ENCODE measurements around the gene MYO5C. TPM values are rescaled to one million over a fixed set of nuclear protein-coding genes. Genes with fewer than 3 reads are reported as not detected.

Gene MYO5C
- polyA plus RNA-seq, 1 donor (not counting 4 experiments of a cell fraction or from before 2014, with no cell fraction given): 0.16 TPM

DNA sequence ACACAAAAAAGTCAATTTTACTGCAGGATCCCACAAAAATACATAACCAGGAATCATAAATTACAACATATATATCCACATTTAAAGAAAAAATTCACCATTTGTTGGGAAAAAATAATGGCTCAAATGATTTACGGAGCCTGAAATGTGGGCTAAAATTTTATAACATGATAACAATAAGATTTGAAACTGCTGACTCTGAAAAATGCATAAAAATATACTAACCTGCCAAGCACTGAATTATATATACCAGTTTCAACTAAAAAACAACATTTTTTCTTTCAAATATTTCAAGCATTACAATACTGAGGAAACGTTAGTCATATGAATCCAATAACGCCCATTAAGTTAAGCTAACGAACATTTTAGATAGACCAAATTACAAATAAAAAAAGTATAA lies 12.2 kb upstream of the MYO5C start:
- no peak overlapping the region for H2AFZ ChIP-seq (ENCODE audit: control insufficient read depth, low read length)
- H3K27ac ChIP-seq (ENCODE audit: control insufficient read depth, insufficient read depth, low read length): no peak overlapping the region
- TF ChIP-seq, protein P1, sequence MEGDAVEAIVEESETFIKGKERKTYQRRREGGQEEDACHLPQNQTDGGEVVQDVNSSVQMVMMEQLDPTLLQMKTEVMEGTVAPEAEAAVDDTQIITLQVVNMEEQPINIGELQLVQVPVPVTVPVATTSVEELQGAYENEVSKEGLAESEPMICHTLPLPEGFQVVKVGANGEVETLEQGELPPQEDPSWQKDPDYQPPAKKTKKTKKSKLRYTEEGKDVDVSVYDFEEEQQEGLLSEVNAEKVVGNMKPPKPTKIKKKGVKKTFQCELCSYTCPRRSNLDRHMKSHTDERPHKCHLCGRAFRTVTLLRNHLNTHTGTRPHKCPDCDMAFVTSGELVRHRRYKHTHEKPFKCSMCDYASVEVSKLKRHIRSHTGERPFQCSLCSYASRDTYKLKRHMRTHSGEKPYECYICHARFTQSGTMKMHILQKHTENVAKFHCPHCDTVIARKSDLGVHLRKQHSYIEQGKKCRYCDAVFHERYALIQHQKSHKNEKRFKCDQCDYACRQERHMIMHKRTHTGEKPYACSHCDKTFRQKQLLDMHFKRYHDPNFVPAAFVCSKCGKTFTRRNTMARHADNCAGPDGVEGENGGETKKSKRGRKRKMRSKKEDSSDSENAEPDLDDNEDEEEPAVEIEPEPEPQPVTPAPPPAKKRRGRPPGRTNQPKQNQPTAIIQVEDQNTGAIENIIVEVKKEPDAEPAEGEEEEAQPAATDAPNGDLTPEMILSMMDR (optimal IDR thresholded peaks at IDR 0.05 in 1 of 3, IDR thresholded peaks at IDR 0.05 in 1 of 3, conservative IDR thresholded peaks at IDR 0.05 in 1 of 3; ENCODE audit: extremely low read depth in 1 of 3, insufficient read depth in 2 of 3, low read length in 3 of 3): no peak
- TF ChIP-seq EZH2 (IDR thresholded peaks at IDR 0.05; ENCODE audit: low read length): no peak
- H3K9me3 ChIP-seq (ENCODE audit: control insufficient read depth, low read depth, low read length): no peaks in the 10 kb centered on the region
- H3K9me1 ChIP-seq (ENCODE audit: control insufficient read depth, extremely low read depth, insufficient read depth, low read length): no peaks in the 10 kb centered on the region
- no peak overlapping the region for H3K4me2 ChIP-seq (ENCODE audit: control insufficient read depth, extremely low read depth, insufficient read depth, low read depth, low read length)
- H4K20me1 ChIP-seq (ENCODE audit: control insufficient read depth, extremely low read depth, insufficient read depth, low read length): no peaks in the 10 kb centered on the region
- H3K36me3 ChIP-seq (ENCODE audit: control insufficient read depth in 2 of 2, extremely low read depth in 1 of 2, insufficient read depth in 2 of 2, low read length in 2 of 2): peaks cover 0 to 14% of the 10 kb centered on the region in 2 experiments
- DNase-seq (ENCODE audit: low read depth, low spot score): no peak
- no peaks in the 10 kb centered on the region for H3K79me2 ChIP-seq (ENCODE audit: control insufficient read depth, insufficient read depth, low read length)
- no peak overlapping the region for H3K9ac ChIP-seq (ENCODE audit: control insufficient read depth, extremely low read depth, insufficient read depth, low read length)
- H3K27me3 ChIP-seq (ENCODE audit: control insufficient read depth, extremely low read depth, insufficient read depth, low read length): no peaks in the 10 kb centered on the region
- H3K4me3 ChIP-seq (ENCODE audit: control insufficient read depth in 2 of 3, extremely low read depth in 1 of 3, insufficient read depth in 2 of 3, low read depth in 1 of 3, low read length in 3 of 3): no peak overlapping the region
- no peak for FAIRE-seq
- dilution Hi-C loops (cut with MboI; ENCODE audit: extremely low pct_ligation_motif_present, low sequenced_read_pairs): no loop called here
- peaks cover 3% of the 10 kb centered on the region for H3K4me1 ChIP-seq (ENCODE audit: control insufficient read depth, extremely low read depth, insufficient read depth, low read length)

DNA sequence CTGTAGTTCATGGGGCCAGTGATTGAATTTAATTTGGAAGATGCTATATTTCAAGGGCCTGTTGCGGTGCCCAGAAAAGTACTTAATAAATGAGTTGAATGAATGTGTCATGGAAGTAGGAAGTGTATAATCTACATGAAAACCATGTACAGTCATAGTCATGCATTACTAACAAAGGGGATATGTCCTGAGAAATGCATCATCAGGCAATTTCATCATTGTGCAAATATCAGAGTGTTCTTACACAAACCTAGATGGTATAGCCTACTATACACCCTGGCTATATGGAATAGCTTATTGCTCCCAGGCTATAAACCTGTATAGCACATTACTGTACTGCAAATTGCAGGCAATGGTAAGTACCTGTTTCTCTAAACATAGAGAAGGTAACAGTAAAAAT lies 10.7 kb upstream of the MYO5C start:
- Histone ChIP-seq H2AFZ (ENCODE audit: control insufficient read depth, low read length) (no peak overlapping the region), H3K4me2 (ENCODE audit: control insufficient read depth, extremely low read depth, insufficient read depth, low read depth, low read length) (no peak overlapping the region), H3K36me3 (ENCODE audit: control insufficient read depth in 2 of 2, extremely low read depth in 1 of 2, insufficient read depth in 2 of 2, low read length in 2 of 2) (peaks cover 0 to 14% of the 10 kb centered on the region in 2 experiments), H3K79me2 (ENCODE audit: control insufficient read depth, insufficient read depth, low read length) (no peaks in the 10 kb centered on the region), H3K27ac (ENCODE audit: control insufficient read depth, insufficient read depth, low read length) (no peak overlapping the region), H4K20me1 (ENCODE audit: control insufficient read depth, extremely low read depth, insufficient read depth, low read length) (no peaks in the 10 kb centered on the region), H3K9me3 (ENCODE audit: control insufficient read depth, low read depth, low read length) (no peaks in the 10 kb centered on the region), H3K4me1 (ENCODE audit: control insufficient read depth, extremely low read depth, insufficient read depth, low read length) (peaks cover 3% of the 10 kb centered on the region), H3K4me3 (ENCODE audit: control insufficient read depth in 2 of 3, extremely low read depth in 1 of 3, insufficient read depth in 2 of 3, low read depth in 1 of 3, low read length in 3 of 3) (no peak overlapping the region), H3K9ac (ENCODE audit: control insufficient read depth, extremely low read depth, insufficient read depth, low read length) (no peak overlapping the region), H3K27me3 (ENCODE audit: control insufficient read depth, extremely low read depth, insufficient read depth, low read length) (no peaks in the 10 kb centered on the region), H3K9me1 (ENCODE audit: control insufficient read depth, extremely low read depth, insufficient read depth, low read length) (no peaks in the 10 kb centered on the region)
- dilution Hi-C loops (cut with MboI; ENCODE audit: extremely low pct_ligation_motif_present, low sequenced_read_pairs): no loop called here
- DNase-seq (ENCODE audit: low read depth, low spot score): peak; percentile 26
- no peak for TF ChIP-seq EZH2 (IDR thresholded peaks at IDR 0.05; ENCODE audit: low read length)
- TF ChIP-seq, protein P1 (optimal IDR thresholded peaks at IDR 0.05 in 1 of 3, IDR thresholded peaks at IDR 0.05 in 1 of 3, conservative IDR thresholded peaks at IDR 0.05 in 1 of 3; ENCODE audit: extremely low read depth in 1 of 3, insufficient read depth in 2 of 3, low read length in 3 of 3): no peak
- FAIRE-seq: peak; percentile 9

Data from keratinocyte (primary cell).